OCI-LY7 (cell line): ENCODE measurements around the gene CHST11.

Experiments
- EZH2phosphoT487 ChIP-seq: fragments of 200-600 bp; sonication (generic); IDR thresholded peaks from 2 replicates; pipeline ENCODE4 v1.6.1; 2018; ENCODE audit warnings: low read depth, borderline replicate concordance, mild to moderate bottlenecking, mixed run types, antibody characterized with exemption, low read length, moderate library complexity, mixed read lengths
- TF ChIP-seq, protein P1 (sequence below): fragments of 200-600 bp; sonication (generic); conservative IDR thresholded peaks from 2 replicates; pipeline ENCODE4 v1.5.1; 2014; ENCODE audit warnings: mild to moderate bottlenecking, antibody characterized with exemption, low read length, moderate library complexity, mixed read lengths

DNA sequence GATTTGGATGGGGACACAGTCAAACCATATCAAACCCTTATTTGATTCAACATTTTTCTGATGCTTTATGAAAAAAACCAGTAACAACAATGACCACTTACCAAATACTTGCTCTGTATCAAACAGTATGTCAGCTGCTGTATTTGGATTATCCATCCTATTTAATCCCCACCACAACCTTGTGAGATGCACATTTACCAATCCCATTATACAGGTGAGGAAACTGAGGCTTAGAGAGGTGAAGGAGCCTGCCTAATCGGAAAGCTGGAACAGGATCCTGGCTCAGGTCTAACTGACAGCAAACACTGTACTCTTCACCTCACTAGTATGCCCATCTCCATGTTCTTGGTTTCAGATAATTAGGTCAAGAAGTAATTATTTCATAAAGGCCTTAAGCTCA is 13.8 kb downstream of the CHST11 start:
- TF ChIP-seq, protein P1, sequence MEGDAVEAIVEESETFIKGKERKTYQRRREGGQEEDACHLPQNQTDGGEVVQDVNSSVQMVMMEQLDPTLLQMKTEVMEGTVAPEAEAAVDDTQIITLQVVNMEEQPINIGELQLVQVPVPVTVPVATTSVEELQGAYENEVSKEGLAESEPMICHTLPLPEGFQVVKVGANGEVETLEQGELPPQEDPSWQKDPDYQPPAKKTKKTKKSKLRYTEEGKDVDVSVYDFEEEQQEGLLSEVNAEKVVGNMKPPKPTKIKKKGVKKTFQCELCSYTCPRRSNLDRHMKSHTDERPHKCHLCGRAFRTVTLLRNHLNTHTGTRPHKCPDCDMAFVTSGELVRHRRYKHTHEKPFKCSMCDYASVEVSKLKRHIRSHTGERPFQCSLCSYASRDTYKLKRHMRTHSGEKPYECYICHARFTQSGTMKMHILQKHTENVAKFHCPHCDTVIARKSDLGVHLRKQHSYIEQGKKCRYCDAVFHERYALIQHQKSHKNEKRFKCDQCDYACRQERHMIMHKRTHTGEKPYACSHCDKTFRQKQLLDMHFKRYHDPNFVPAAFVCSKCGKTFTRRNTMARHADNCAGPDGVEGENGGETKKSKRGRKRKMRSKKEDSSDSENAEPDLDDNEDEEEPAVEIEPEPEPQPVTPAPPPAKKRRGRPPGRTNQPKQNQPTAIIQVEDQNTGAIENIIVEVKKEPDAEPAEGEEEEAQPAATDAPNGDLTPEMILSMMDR: no peak
- TF ChIP-seq EZH2phosphoT487: no peak
